ENCODE data around the gene FCRL5. TPM values are rescaled to one million over a fixed set of nuclear protein-coding genes. Genes with fewer than 3 reads are reported as not detected.

Gene FCRL5
- total and polyA plus RNA-seq, 5 donors: 0.08 to 0.32 (median 0.11) TPM; not detected in 2

GRCh38 chr1:157504646-157505045, 47.7 kb downstream of the FCRL5 start:
- peak in 1 of 2 donors; percentile 46 for ATAC-seq
- Histone ChIP-seq H3K9me3 (ENCODE audit: control insufficient read depth, low read length) (no peaks in the 10 kb centered on the region), H3K4me3 (ENCODE audit: low read length) (no peak overlapping the region), H3K27ac (ENCODE audit: low read length) (no peak overlapping the region), H3K4me1 (ENCODE audit: control insufficient read depth, insufficient read depth, low read length) (no peaks in the 10 kb centered on the region), H3K27me3 (ENCODE audit: control insufficient read depth, insufficient read depth) (no peaks in the 10 kb centered on the region)
- intact Hi-C loops (cut with DNase I): no loop called here
- 55% methylated on average over 6 of the region's 6 CpGs for WGBS
- DNase-seq: peak in 1 of 3 donors; percentile 55

GRCh38 chr1:157499521-157499920, 52.8 kb downstream of the FCRL5 start:
- Histone ChIP-seq H3K4me1 (ENCODE audit: control insufficient read depth, insufficient read depth, low read length) (no peaks in the 10 kb centered on the region), H3K4me3 (ENCODE audit: low read length) (no peak overlapping the region), H3K27ac (ENCODE audit: low read length) (no peak overlapping the region), H3K27me3 (ENCODE audit: control insufficient read depth, insufficient read depth) (no peaks in the 10 kb centered on the region), H3K9me3 (ENCODE audit: control insufficient read depth, low read length) (no peaks in the 10 kb centered on the region)
- WGBS: 79% methylated on average over 8 of the region's 8 CpGs
- ATAC-seq: no peak
- DNase-seq: no peak
- intact Hi-C loops (cut with DNase I): loop anchor here in 1 of 4 donors (5.0 kb wide), 1 partner anchor 307 kb away; no protein-coding TSS in a partner anchor

GRCh38 chr1:157498736-157499090, 53.6 kb downstream of the FCRL5 start:
- Histone ChIP-seq H3K27ac (ENCODE audit: low read length) (no peak overlapping the region), H3K9me3 (ENCODE audit: control insufficient read depth, low read length) (no peaks in the 10 kb centered on the region), H3K4me1 (ENCODE audit: control insufficient read depth, insufficient read depth, low read length) (no peaks in the 10 kb centered on the region), H3K4me3 (ENCODE audit: low read length) (no peak overlapping the region), H3K27me3 (ENCODE audit: control insufficient read depth, insufficient read depth) (no peaks in the 10 kb centered on the region)
- 72% methylated on average over 2 of the region's 2 CpGs for WGBS
- DNase-seq (no peak), ATAC-seq (no peak)
- intact Hi-C loops (cut with DNase I): loop anchor here in 1 of 4 donors (5.0 kb wide), 1 partner anchor 306 kb away; no protein-coding TSS in a partner anchor

GRCh38 chr1:157497987-157498735, 54.2 kb downstream of the FCRL5 start:
- DNase-seq (no peak), ATAC-seq (no peak)
- Histone ChIP-seq H3K4me1 (ENCODE audit: control insufficient read depth, insufficient read depth, low read length) (no peaks in the 10 kb centered on the region), H3K9me3 (ENCODE audit: control insufficient read depth, low read length) (no peaks in the 10 kb centered on the region), H3K4me3 (ENCODE audit: low read length) (no peak overlapping the region), H3K27ac (ENCODE audit: low read length) (no peak overlapping the region), H3K27me3 (ENCODE audit: control insufficient read depth, insufficient read depth) (no peaks in the 10 kb centered on the region)
- 57% methylated on average over 3 of the region's 3 CpGs for WGBS
- intact Hi-C loops (cut with DNase I): loop anchor here in 1 of 4 donors (5.0 kb wide), 1 partner anchor 306 kb away; no protein-coding TSS in a partner anchor

GRCh38 chr1:157497284-157497683, 55.0 kb downstream of the FCRL5 start:
- Histone ChIP-seq H3K4me3 (ENCODE audit: low read length) (no peak overlapping the region), H3K27ac (ENCODE audit: low read length) (no peak overlapping the region), H3K4me1 (ENCODE audit: control insufficient read depth, insufficient read depth, low read length) (no peaks in the 10 kb centered on the region), H3K9me3 (ENCODE audit: control insufficient read depth, low read length) (no peaks in the 10 kb centered on the region), H3K27me3 (ENCODE audit: control insufficient read depth, insufficient read depth) (no peaks in the 10 kb centered on the region)
- DNase-seq (no peak), ATAC-seq (no peak)
- 91% methylated on average over 1 of the region's 1 CpG for WGBS
- intact Hi-C loops (cut with DNase I): loop anchor here in 1 of 4 donors (5.0 kb wide), 1 partner anchor 305 kb away; no protein-coding TSS in a partner anchor

GRCh38 chr1:157496121-157496526, 56.2 kb downstream of the FCRL5 start:
- Histone ChIP-seq H3K27ac (ENCODE audit: low read length) (no peak overlapping the region), H3K9me3 (ENCODE audit: control insufficient read depth, low read length) (no peaks in the 10 kb centered on the region), H3K4me1 (ENCODE audit: control insufficient read depth, insufficient read depth, low read length) (no peaks in the 10 kb centered on the region), H3K27me3 (ENCODE audit: control insufficient read depth, insufficient read depth) (no peaks in the 10 kb centered on the region), H3K4me3 (ENCODE audit: low read length) (no peak overlapping the region)
- ATAC-seq (peak; percentile 26 to 63), DNase-seq (no peak)
- WGBS: 11% methylated on average over 5 of the region's 5 CpGs
- intact Hi-C loops (cut with DNase I): loop anchor here in 1 of 4 donors (5.0 kb wide), 1 partner anchor 304 kb away; no protein-coding TSS in a partner anchor

- H3K9me3 ChIP-seq (ENCODE audit: control insufficient read depth, low read length): no peaks in the 10 kb centered on the region
- 73% methylated on average over 3 of the region's 3 CpGs for WGBS
- no peaks in the 10 kb centered on the region for H3K4me1 ChIP-seq (ENCODE audit: control insufficient read depth, insufficient read depth, low read length)
- H3K4me3 ChIP-seq (ENCODE audit: low read length): no peak overlapping the region
- intact Hi-C loops (cut with DNase I): loop anchor here in 1 of 4 donors (5.0 kb wide), 1 partner anchor 303 kb away; no protein-coding TSS in a partner anchor
- ATAC-seq: no peak
- H3K27me3 ChIP-seq (ENCODE audit: control insufficient read depth, insufficient read depth): no peaks in the 10 kb centered on the region
- no peak for DNase-seq
- H3K27ac ChIP-seq (ENCODE audit: low read length): no peak overlapping the region
Observed at GRCh38 chr1:157495285-157495684, 57.0 kb downstream of the FCRL5 start.

- 69% methylated on average over 4 of the region's 4 CpGs for WGBS
- Histone ChIP-seq H3K27ac (ENCODE audit: low read length) (no peak overlapping the region), H3K4me3 (ENCODE audit: low read length) (no peak overlapping the region), H3K4me1 (ENCODE audit: control insufficient read depth, insufficient read depth, low read length) (no peaks in the 10 kb centered on the region), H3K27me3 (ENCODE audit: control insufficient read depth, insufficient read depth) (no peaks in the 10 kb centered on the region), H3K9me3 (ENCODE audit: control insufficient read depth, low read length) (no peaks in the 10 kb centered on the region)
- DNase-seq (no peak), ATAC-seq (no peak)
- intact Hi-C loops (cut with DNase I): loop anchor here in 3 of 4 donors (5.0 kb wide), 3 partner anchors 122 to 317 kb away; no protein-coding TSS in a partner anchor
Observed at GRCh38 chr1:157494093-157494492, 58.2 kb downstream of the FCRL5 start.

- no peak overlapping the region for H3K27ac ChIP-seq (ENCODE audit: low read length)
- no peaks in the 10 kb centered on the region for H3K27me3 ChIP-seq (ENCODE audit: control insufficient read depth, insufficient read depth)
- no peaks in the 10 kb centered on the region for H3K4me1 ChIP-seq (ENCODE audit: control insufficient read depth, insufficient read depth, low read length)
- H3K9me3 ChIP-seq (ENCODE audit: control insufficient read depth, low read length): no peaks in the 10 kb centered on the region
- peak; percentile 48 to 61 for ATAC-seq
- intact Hi-C loops (cut with DNase I): loop anchor here in 3 of 4 donors (5.0 kb wide), 3 partner anchors 118 to 313 kb away; no protein-coding TSS in a partner anchor
- 25% methylated on average over 14 of the region's 14 CpGs for WGBS
- no peak overlapping the region for H3K4me3 ChIP-seq (ENCODE audit: low read length)
- peak; percentile 47 to 82 (median 69) for DNase-seq
Observed at GRCh38 chr1:157490467-157491165, 61.7 kb downstream of the FCRL5 start.

- intact Hi-C loops (cut with DNase I): loop anchor here (5.0 kb wide), 5 partner anchors 111 to 296 kb away; no protein-coding TSS in a partner anchor
- ATAC-seq: no peak
Observed at GRCh38 chr1:157488156-157488555, 64.2 kb downstream of the FCRL5 start.

GRCh38 chr1:157487504-157487903, 64.8 kb downstream of the FCRL5 start:
- Histone ChIP-seq H3K9me3 (ENCODE audit: control insufficient read depth, low read length) (no peaks in the 10 kb centered on the region), H3K4me3 (ENCODE audit: low read length) (no peak overlapping the region), H3K27ac (ENCODE audit: low read length) (no peak overlapping the region), H3K27me3 (ENCODE audit: control insufficient read depth, insufficient read depth) (no peaks in the 10 kb centered on the region), H3K4me1 (ENCODE audit: control insufficient read depth, insufficient read depth, low read length) (no peaks in the 10 kb centered on the region)
- DNase-seq (no peak), ATAC-seq (no peak)
- 40% methylated on average over 1 of the region's 1 CpG for WGBS
- intact Hi-C loops (cut with DNase I): loop anchor here (5.0 kb wide), 5 partner anchors 110 to 295 kb away; no protein-coding TSS in a partner anchor

More at GRCh38 chr1:157488156-157488555, 64.2 kb downstream of the FCRL5 start:
- no peak overlapping the region for H3K27ac ChIP-seq (ENCODE audit: low read length)
- WGBS: 63% methylated on average over 2 of the region's 2 CpGs
- DNase-seq: no peak
- H3K9me3 ChIP-seq (ENCODE audit: control insufficient read depth, low read length): no peaks in the 10 kb centered on the region
- H3K4me3 ChIP-seq (ENCODE audit: low read length): no peak overlapping the region
- H3K27me3 ChIP-seq (ENCODE audit: control insufficient read depth, insufficient read depth): no peaks in the 10 kb centered on the region
- no peaks in the 10 kb centered on the region for H3K4me1 ChIP-seq (ENCODE audit: control insufficient read depth, insufficient read depth, low read length)

Measured in right cardiac atrium (tissue), 5 donors.